ENCODE results near the gene SSR2. TPM values are rescaled to one million over a fixed set of nuclear protein-coding genes. Genes with fewer than 3 reads are reported as not detected.
"Not testable (repeated sequence)": the region's sequence is repeated elsewhere in the genome, so short reads cannot be mapped to it uniquely, and the experiment has no call there.

The SSR2 gene
- total and polyA plus RNA-seq, 10 donors, result 152 to 291 (median 194) TPM

GRCh38 chr1:156048663-156049258 is 28.0 kb upstream of the SSR2 start:
- intact Hi-C loops (cut with DNase I; ENCODE audit: low total_unique reads), result no loop called here
- peaks cover 0 to 66% (median 21%) of the 10 kb centered on the region in 6 donors for H3K36me3 ChIP-seq
- H3K4me3 ChIP-seq, result no peak overlapping the region
- DNase-seq, result no peak
- TF ChIP-seq POLR2AphosphoS5 (IDR thresholded peaks at IDR 0.05) (no peak), POLR2A (IDR thresholded peaks at IDR 0.05) (no peak)
- TF ChIP-seq, protein P1, sequence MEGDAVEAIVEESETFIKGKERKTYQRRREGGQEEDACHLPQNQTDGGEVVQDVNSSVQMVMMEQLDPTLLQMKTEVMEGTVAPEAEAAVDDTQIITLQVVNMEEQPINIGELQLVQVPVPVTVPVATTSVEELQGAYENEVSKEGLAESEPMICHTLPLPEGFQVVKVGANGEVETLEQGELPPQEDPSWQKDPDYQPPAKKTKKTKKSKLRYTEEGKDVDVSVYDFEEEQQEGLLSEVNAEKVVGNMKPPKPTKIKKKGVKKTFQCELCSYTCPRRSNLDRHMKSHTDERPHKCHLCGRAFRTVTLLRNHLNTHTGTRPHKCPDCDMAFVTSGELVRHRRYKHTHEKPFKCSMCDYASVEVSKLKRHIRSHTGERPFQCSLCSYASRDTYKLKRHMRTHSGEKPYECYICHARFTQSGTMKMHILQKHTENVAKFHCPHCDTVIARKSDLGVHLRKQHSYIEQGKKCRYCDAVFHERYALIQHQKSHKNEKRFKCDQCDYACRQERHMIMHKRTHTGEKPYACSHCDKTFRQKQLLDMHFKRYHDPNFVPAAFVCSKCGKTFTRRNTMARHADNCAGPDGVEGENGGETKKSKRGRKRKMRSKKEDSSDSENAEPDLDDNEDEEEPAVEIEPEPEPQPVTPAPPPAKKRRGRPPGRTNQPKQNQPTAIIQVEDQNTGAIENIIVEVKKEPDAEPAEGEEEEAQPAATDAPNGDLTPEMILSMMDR (IDR thresholded peaks at IDR 0.05 in 8 of 11, conservative IDR thresholded peaks at IDR 0.05 in 3 of 11), result no peak
- peaks cover 5 to 31% (median 11%) of the 10 kb centered on the region in 6 donors for H3K4me1 ChIP-seq
- H3K9me3 ChIP-seq, result no peaks in the 10 kb centered on the region
- WGBS, 5 donors, result 67 to 98% (median 75%) methylated on average over 3 of the region's 3 CpGs
- H3K27me3 ChIP-seq (replicated peaks in 1 of 7), result no peaks in the 10 kb centered on the region
- H3K27ac ChIP-seq, result no peak overlapping the region

GRCh38 chr1:156045076-156045475 is 24.3 kb upstream of the SSR2 start:
- TF ChIP-seq POLR2A (IDR thresholded peaks at IDR 0.05) (no peak), POLR2AphosphoS5 (IDR thresholded peaks at IDR 0.05) (no peak)
- TF ChIP-seq, protein P1 (IDR thresholded peaks at IDR 0.05 in 8 of 11, conservative IDR thresholded peaks at IDR 0.05 in 3 of 11), result no peak
- 78 to 84% (median 83%) methylated on average over 4 of the region's 4 CpGs for WGBS, 5 donors
- H3K4me3 ChIP-seq, result no peak overlapping the region
- H3K27me3 ChIP-seq (replicated peaks in 1 of 7), result no peaks in the 10 kb centered on the region
- peaks cover 0 to 1% (median 0%) of the 10 kb centered on the region in 6 donors for H3K4me1 ChIP-seq
- H3K27ac ChIP-seq, result no peak overlapping the region
- H3K36me3 ChIP-seq, result peaks cover 0 to 90% (median 46%) of the 10 kb centered on the region in 6 donors
- no peaks in the 10 kb centered on the region for H3K9me3 ChIP-seq
- no peak for DNase-seq
- intact Hi-C loops (cut with DNase I; ENCODE audit: low total_unique reads), result no loop called here

GRCh38 chr1:156042828-156043227 is 22.1 kb upstream of the SSR2 start:
- Histone ChIP-seq H3K27ac (no peak overlapping the region), H3K36me3 (peaks cover 0 to 90% (median 44%) of the 10 kb centered on the region in 6 donors), H3K4me1 (no peaks in the 10 kb centered on the region), H3K27me3 (replicated peaks in 1 of 7) (no peaks in the 10 kb centered on the region), H3K4me3 (no peak overlapping the region), H3K9me3 (no peaks in the 10 kb centered on the region)
- no peak for DNase-seq
- intact Hi-C loops (cut with DNase I; ENCODE audit: low total_unique reads), result no loop called here
- no peak for TF ChIP-seq POLR2A (IDR thresholded peaks at IDR 0.05)
- TF ChIP-seq, protein P1 (IDR thresholded peaks at IDR 0.05 in 8 of 11, conservative IDR thresholded peaks at IDR 0.05 in 3 of 11), result no peak
- no peak for TF ChIP-seq POLR2AphosphoS5 (IDR thresholded peaks at IDR 0.05)
- WGBS, 5 donors, result 90 to 98% (median 97%) methylated on average over 3 of the region's 3 CpGs

- WGBS, 5 donors, result 88 to 96% (median 93%) methylated on average over 4 of the region's 4 CpGs
- H3K27me3 ChIP-seq (replicated peaks in 1 of 7); H3K4me3 ChIP-seq; H3K4me1 ChIP-seq; H3K27ac ChIP-seq; H3K9me3 ChIP-seq; intact Hi-C loops (cut with DNase I; ENCODE audit: low total_unique reads); DNase-seq: not testable (repeated sequence)
- H3K36me3 ChIP-seq, result peaks cover 0 to 43% (median 20%) of the 10 kb centered on the region in 6 donors
Measured at GRCh38 chr1:156034991-156035390, 14.2 kb upstream of the SSR2 start.
